ENCODE measurements around the gene LMNA. TPM values are rescaled to one million over a fixed set of nuclear protein-coding genes. Genes with fewer than 3 reads are reported as not detected.

The LMNA gene
- total and polyA plus RNA-seq, 8 donors = 73.5 to 437 (median 106) TPM

- Histone ChIP-seq H3K9me3 (no peaks in the 10 kb centered on the region), H3K27me3 (peaks cover 0 to 40% of the 10 kb centered on the region in 2 donors), H3K4me3 (peak overlapping the region in 1 of 2 donors; percentile 7), H3K4me1 (peaks cover 87 to 95% of the 10 kb centered on the region in 2 donors), H3K36me3 (peaks cover 0 to 12% of the 10 kb centered on the region in 2 donors), H3K27ac (peak overlapping the region; percentile 93 to 98)
- DNase-seq = peak; percentile 64 to 95 (median 89)
- intact Hi-C loops (cut with DNase I) = no loop called here
- TF ChIP-seq, protein P1, sequence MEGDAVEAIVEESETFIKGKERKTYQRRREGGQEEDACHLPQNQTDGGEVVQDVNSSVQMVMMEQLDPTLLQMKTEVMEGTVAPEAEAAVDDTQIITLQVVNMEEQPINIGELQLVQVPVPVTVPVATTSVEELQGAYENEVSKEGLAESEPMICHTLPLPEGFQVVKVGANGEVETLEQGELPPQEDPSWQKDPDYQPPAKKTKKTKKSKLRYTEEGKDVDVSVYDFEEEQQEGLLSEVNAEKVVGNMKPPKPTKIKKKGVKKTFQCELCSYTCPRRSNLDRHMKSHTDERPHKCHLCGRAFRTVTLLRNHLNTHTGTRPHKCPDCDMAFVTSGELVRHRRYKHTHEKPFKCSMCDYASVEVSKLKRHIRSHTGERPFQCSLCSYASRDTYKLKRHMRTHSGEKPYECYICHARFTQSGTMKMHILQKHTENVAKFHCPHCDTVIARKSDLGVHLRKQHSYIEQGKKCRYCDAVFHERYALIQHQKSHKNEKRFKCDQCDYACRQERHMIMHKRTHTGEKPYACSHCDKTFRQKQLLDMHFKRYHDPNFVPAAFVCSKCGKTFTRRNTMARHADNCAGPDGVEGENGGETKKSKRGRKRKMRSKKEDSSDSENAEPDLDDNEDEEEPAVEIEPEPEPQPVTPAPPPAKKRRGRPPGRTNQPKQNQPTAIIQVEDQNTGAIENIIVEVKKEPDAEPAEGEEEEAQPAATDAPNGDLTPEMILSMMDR (IDR thresholded peaks at IDR 0.05) = peak in 1 of 2 donors; percentile 26
- ATAC-seq = peak; percentile 41
Measured at GRCh38 chr1:156126043-156126629, 11.6 kb downstream of the LMNA start.

DNA sequence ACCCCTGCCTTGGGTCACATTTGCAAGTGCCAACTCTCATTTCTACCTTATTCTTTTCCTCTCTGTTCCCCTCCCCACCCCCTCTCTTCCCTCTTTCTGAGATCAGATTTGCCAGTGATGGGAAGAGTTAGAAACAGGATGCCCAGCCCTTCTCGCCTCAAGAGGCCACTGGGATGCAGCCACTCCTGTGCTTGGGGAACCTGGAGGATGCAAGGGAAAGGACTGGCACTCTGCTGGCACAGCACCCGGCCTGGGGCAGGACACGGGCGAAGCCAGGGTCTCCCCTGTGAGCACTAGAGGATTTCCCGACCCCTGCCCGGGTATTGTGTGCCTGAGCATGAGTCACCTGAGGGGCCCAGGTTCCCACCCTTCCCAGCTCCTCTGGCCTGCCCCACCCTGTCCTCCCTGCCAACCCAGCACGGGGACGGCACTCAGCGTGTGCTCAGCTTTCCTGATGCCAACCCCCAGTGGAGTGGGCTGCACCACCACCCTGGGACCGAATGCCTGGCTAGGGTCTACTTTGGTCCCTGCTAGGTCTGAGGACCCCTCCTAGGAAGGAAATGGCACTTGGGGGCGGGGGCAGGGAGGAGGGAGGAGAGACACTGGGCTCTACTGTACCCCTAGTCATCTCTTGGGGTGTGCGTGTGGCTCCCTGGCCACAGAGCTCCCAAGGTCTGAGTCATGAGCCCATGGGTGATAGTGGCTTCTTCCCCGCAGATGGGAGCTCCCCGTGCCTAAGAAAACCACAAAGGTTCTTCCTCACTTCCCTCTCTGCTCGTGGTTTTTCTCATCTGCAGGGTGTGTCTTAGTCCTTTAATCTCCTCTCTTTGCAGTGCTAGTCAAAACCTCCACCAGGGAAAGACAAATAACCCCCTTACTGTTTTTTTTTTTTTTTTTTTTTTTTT, 12.4 kb downstream of the LMNA start:
- Histone ChIP-seq H3K4me1 (peaks cover 80 to 88% of the 10 kb centered on the region in 2 donors), H3K36me3 (peaks cover 0 to 19% of the 10 kb centered on the region in 2 donors), H3K27me3 (peaks cover 0 to 33% of the 10 kb centered on the region in 2 donors), H3K9me3 (no peaks in the 10 kb centered on the region), H3K4me3 (peak overlapping the region in 1 of 2 donors; percentile 7), H3K27ac (peak overlapping the region; percentile 93 to 98)
- ATAC-seq = peak; percentile 2
- TF ChIP-seq, protein P1 (IDR thresholded peaks at IDR 0.05) = peak in 1 of 2 donors; percentile 1
- intact Hi-C loops (cut with DNase I) = no loop called here
- peak in 2 of 4 donors; percentile 74 to 81 for DNase-seq

DNA sequence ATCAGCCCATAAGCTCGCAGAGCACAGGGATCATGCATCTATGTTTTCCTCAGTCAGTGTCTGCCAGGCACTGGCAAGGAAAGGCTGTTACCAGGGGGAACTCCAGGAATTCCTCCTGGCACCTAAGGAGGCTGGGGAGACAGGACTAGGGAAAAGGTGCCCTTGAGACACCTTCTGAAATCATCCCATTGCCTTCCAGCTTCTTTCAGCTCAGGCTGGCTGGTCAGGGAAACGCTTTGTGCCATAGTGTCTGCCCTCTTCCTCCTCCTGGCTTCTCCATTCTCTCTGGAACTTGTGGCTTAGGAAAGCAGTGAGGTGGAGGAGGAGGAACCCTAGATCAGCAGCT, 13.8 kb downstream of the LMNA start:
- H3K27ac ChIP-seq = peak overlapping the region; percentile 93 to 98
- H3K4me1 ChIP-seq = peaks cover 67 to 74% of the 10 kb centered on the region in 2 donors
- H3K9me3 ChIP-seq = no peaks in the 10 kb centered on the region
- intact Hi-C loops (cut with DNase I) = no loop called here
- DNase-seq (no peak), ATAC-seq (no peak)
- H3K4me3 ChIP-seq = no peak overlapping the region
- H3K27me3 ChIP-seq = peaks cover 0 to 23% of the 10 kb centered on the region in 2 donors
- peaks cover 0 to 33% of the 10 kb centered on the region in 2 donors for H3K36me3 ChIP-seq
- TF ChIP-seq, protein P1 (IDR thresholded peaks at IDR 0.05) = no peak

GRCh38 chr1:156128654-156129597, 14.4 kb downstream of the LMNA start:
- peaks cover 62 to 68% of the 10 kb centered on the region in 2 donors for H3K4me1 ChIP-seq
- H3K4me3 ChIP-seq = no peak overlapping the region

More at GRCh38 chr1:156128654-156129597, 14.4 kb downstream of the LMNA start:
- DNase-seq (peak in 3 of 4 donors; percentile 60 to 89 (median 78)), ATAC-seq (peak; percentile 3)
- intact Hi-C loops (cut with DNase I) = no loop called here
- H3K9me3 ChIP-seq = no peaks in the 10 kb centered on the region
- peaks cover 0 to 40% of the 10 kb centered on the region in 2 donors for H3K36me3 ChIP-seq
- peaks cover 0 to 23% of the 10 kb centered on the region in 2 donors for H3K27me3 ChIP-seq
- TF ChIP-seq, protein P1 (IDR thresholded peaks at IDR 0.05) = no peak
- peak overlapping the region; percentile 93 to 98 for H3K27ac ChIP-seq

Data from left lung (tissue), 10 donors.